Type B pancreatic cell (in vitro differentiated cells): ENCODE results near the gene CTSL. TPM values are rescaled to one million over a fixed set of nuclear protein-coding genes. Genes with fewer than 3 reads are reported as not detected.

Experiments used
- DNase-seq: peaks from one replicate; pipeline ENCODE4 v3.0.0; 2021; ENCODE audit warnings: mixed read lengths; ENCODE audit not compliant: unreplicated experiment; ENCODE audit errors: extremely low spot score
- H3K27ac Mint-ChIP-seq: 2 replicates; pipeline ENCODE4 v1.8.0; 2021; ENCODE audit warnings: mild to moderate bottlenecking, mixed read lengths
- H3K27me3 Mint-ChIP-seq: 2 replicates; pipeline ENCODE4 v1.8.0; 2021; ENCODE audit warnings: mixed read lengths
- H3K36me3 Mint-ChIP-seq: 2 replicates; pipeline ENCODE4 v1.8.0; 2021; ENCODE audit warnings: mixed read lengths
- H3K4me1 Mint-ChIP-seq: one replicate; pipeline ENCODE4 v1.8.0; 2021; ENCODE audit warnings: mixed read lengths; ENCODE audit not compliant: unreplicated experiment
- H3K4me3 Mint-ChIP-seq: 2 replicates; pipeline ENCODE4 v1.8.0; 2021; ENCODE audit warnings: mild to moderate bottlenecking, mixed read lengths
- H3K9me3 Mint-ChIP-seq: 2 replicates; pipeline ENCODE4 v1.8.0; 2021; ENCODE audit warnings: mixed read lengths
- CTCF ChIP-seq: fragments of 200-600 bp; sonication (generic); conservative IDR thresholded peaks from 2 replicates; pipeline ENCODE4 v1.5.0; 2021; ENCODE audit warnings: antibody characterized with exemption, mild to moderate bottlenecking
- total RNA-seq: library from RNA; stranded (reverse); gene quantifications from 2 replicates; pipeline ENCODE4 v1.2.1, GENCODE V29; 2021; ENCODE audit warnings: low replicate concordance

The CTSL gene
- total RNA-seq, 1 donor from 2014 or later, result 85.7 TPM

DNA sequence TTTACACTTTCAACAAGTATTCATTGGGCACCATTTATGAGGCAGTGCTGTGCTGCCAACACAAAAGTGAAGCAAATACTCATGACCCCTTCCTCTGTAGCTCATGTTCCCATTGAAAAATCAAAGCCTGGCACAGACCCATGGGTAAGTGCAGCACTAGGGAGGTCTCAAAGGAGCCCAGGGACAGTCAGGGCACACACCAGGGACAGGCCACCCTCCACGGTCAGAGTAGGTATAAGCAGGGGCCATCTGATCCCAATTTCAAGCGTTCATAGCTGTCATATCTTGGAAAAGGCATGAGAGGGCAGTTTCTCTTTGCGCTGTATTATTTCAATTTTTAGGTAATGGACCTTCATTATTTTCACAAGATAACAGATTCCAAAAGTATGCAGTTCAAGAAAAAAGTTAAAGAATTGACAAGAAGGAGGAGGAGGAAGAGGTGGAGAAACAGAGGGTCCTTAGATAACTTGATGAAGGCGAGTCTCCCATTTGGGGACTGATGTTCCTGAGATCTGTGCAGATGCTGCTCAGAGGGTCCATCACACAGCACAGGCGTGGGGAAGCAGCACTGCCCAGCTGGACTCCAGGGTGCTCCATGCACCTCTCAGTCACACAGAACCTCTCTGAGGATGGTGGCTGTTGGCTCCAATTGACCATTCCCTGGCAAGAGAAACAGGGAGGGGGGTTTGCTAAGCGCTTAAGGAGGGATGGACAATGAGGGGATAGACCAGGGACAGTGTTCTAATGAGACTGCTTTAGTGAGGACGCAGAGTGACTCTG is 7.5 kb downstream of the CTSL start:
- Mint-ChIP-seq H3K9me3 (no peaks in the 10 kb centered on the region), H3K27me3 (no peaks in the 10 kb centered on the region), H3K36me3 (peaks cover 16% of the 10 kb centered on the region), H3K4me1 (no peaks in the 10 kb centered on the region), H3K27ac (no peak overlapping the region), H3K4me3 (no peak overlapping the region)
- no peak for TF ChIP-seq CTCF
- DNase-seq, result no peak

- Mint-ChIP-seq H3K4me3 (no peak overlapping the region), H3K9me3 (no peaks in the 10 kb centered on the region), H3K27me3 (no peaks in the 10 kb centered on the region), H3K27ac (no peak overlapping the region), H3K36me3 (peaks cover 12% of the 10 kb centered on the region), H3K4me1 (no peaks in the 10 kb centered on the region)
- no peak for TF ChIP-seq CTCF
- no peak for DNase-seq
Observed at GRCh38 chr9:87734106-87734505, 8.2 kb downstream of the CTSL start.

DNA sequence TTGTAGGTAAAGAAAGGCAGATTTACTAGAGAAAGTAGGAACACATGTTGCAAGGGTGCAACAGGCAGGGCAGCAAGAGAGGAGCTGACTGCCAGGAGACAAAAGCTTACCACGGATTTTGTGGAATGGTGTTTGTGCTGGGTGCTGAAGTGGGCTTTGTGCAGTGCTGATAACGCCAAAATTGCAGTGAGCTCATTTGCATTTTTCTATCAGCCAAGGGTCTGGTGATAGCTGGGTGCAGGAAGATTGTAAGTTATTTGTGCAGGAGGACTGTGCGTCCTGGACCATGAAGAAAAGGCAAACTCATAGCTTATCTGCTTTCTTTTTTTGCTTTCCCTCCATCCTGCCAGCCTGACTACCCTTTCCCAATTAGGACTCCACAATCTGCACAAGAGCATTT is 13.6 kb downstream of the CTSL start:
- no peak for DNase-seq
- Mint-ChIP-seq H3K9me3 (peaks cover 11% of the 10 kb centered on the region), H3K27ac (no peak overlapping the region), H3K27me3 (no peaks in the 10 kb centered on the region), H3K4me1 (no peaks in the 10 kb centered on the region), H3K4me3 (no peak overlapping the region), H3K36me3 (no peaks in the 10 kb centered on the region)
- TF ChIP-seq CTCF, result no peak

- DNase-seq, result no peak
- H3K4me3 Mint-ChIP-seq, result no peak overlapping the region
- no peaks in the 10 kb centered on the region for H3K36me3 Mint-ChIP-seq
- no peaks in the 10 kb centered on the region for H3K4me1 Mint-ChIP-seq
- no peak overlapping the region for H3K27ac Mint-ChIP-seq
- H3K9me3 Mint-ChIP-seq, result peaks cover 11% of the 10 kb centered on the region
- H3K27me3 Mint-ChIP-seq, result no peaks in the 10 kb centered on the region
- TF ChIP-seq CTCF, result no peak
Observed at GRCh38 chr9:87740209-87740608, 14.3 kb downstream of the CTSL start.

DNA sequence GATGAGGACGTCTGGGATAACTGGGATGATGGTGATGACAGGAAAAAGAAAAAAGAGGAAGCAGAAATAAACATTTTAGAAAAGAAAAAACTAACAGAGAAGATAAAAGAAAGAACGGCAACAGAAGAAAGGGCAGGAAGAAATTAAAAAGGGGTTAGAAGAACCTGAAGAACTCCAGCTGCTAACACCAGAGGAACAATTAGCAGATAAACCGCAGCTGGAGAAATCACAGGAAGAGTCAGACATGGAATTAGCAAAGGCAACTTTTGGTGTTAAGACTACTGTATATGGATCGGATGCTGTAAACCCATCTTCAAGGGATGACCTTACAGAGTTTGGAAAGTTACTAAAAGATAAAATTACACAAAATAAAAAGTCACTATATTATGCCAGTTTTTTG is 15.4 kb downstream of the CTSL start:
- Mint-ChIP-seq H3K36me3 (no peaks in the 10 kb centered on the region), H3K4me1 (no peaks in the 10 kb centered on the region), H3K27me3 (no peaks in the 10 kb centered on the region), H3K4me3 (no peak overlapping the region), H3K27ac (no peak overlapping the region), H3K9me3 (peaks cover 11% of the 10 kb centered on the region)
- DNase-seq, result no peak
- no peak for TF ChIP-seq CTCF
